ENCODE data around the gene NADK. TPM values are rescaled to one million over a fixed set of nuclear protein-coding genes. Genes with fewer than 3 reads are reported as not detected.

NADK gene, protein sequence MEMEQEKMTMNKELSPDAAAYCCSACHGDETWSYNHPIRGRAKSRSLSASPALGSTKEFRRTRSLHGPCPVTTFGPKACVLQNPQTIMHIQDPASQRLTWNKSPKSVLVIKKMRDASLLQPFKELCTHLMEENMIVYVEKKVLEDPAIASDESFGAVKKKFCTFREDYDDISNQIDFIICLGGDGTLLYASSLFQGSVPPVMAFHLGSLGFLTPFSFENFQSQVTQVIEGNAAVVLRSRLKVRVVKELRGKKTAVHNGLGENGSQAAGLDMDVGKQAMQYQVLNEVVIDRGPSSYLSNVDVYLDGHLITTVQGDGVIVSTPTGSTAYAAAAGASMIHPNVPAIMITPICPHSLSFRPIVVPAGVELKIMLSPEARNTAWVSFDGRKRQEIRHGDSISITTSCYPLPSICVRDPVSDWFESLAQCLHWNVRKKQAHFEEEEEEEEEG
- total RNA-seq = 10 to 100 TPM; 47.3 to 53.9 TPM
- polyA plus RNA-seq = 10 to 100 TPM; 18.3 to 25.4 (median 19.7) TPM
- 27.0 to 118 (median 43.2) reads per million in 6 experiments for total RNA-seq

DNA sequence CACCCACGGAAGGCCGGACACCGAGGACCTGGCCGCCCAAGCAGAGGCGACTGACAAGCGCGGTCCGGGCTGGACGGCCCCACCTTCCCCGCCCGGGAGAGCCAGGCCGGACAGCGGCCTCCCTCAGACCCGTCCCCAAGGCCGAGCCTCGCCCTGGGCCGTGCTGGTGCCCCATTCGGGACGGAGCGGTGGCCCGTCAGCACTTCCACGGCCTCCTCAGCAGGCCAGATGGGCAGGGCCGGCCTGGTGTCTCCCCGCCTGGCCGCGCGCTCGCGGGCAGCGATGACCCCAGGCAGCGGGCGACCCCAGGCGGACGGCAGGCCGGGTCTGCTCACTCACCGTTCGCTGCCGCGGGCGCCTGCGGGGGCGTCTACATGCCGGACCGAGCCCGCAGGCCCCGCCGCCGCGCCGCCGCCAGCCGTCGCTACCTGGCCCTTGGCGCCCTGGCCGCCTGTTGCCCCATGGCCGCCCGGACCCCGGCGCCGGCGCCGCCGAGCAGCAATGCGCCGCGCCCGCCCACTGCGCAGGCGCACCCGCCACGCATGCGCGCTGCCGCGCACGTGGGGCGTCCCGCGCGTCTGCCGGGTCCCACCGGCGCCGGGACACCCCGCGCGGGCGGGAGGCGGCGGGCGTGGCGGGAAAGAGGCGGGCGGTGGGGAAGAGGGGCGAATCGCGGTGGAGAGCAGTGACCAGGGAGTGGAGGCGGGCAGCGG, at the start of gene NADK:
Gene NADK (minus strand): TSS at position 521 of the 713 bp plus-strand sequence. CDS start 13,064 bp downstream, outside the sequence.
- POLR2A ChIA-PET = interaction anchor here (1.1 to 2.5 kb wide), 3 partner anchors 10 to 131 kb away, joined by 4 to 22 read pairs (median 4); no protein-coding TSS in a partner anchor
- Mint-ChIP-seq H3K4me1 (peaks cover 28 to 68% (median 63%) of the 10 kb centered on the region in 4 donors), H3K27me3 (no peaks in the 10 kb centered on the region), H3K4me3 (peak within 1 kb of the TSS; percentile 76 to 93 (median 88)), H3K36me3 (no peaks in the 10 kb centered on the region), H3K9me3 (no peaks in the 10 kb centered on the region), H3K27ac (peak within 1 kb of the TSS; percentile 87 to 98 (median 95))
- DNase-seq (peak; percentile 51 to 87 (median 79)), ATAC-seq (peak; percentile 59 to 63)

DNA sequence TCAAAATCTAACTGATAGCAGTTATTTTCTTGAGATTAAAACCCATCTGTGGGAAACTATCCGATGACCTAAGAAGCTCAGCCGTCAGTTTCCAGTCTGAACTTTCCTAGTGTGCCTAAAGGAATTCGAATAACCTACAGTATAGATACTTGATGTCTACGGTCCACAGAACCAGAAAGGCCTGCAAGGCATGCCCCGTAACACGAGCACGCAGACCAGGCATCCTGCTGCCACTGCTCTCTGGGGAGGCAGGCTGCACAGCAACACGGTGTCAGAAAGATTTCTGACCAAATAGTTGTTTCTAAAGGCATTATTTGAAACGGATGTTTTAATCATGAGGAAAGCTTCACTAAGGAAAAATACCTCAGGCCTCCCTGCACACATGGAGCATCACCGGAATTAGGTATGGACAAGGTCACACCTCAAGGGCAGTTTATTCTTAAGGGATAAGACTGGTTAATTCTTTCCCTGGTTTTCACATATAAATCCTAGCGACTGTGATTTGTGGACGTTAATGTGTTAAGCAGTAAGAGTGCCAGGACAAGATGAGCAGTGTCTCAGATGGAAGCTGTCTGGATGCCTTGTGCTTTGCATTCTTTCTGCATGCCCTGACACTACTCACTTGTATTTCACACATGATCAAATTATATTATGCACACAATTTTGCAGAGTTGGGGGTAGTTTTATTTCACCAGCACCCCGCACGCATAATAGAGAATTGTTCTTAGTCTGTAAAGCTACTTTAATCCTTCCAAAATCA, 49.0 kb upstream of the NADK start:
- peaks cover 5 to 33% (median 23%) of the 10 kb centered on the region in 4 donors for H3K4me1 Mint-ChIP-seq
- POLR2A ChIA-PET = interaction anchor here (0.5 to 0.6 kb wide), 2 partner anchors 31 to 317 kb away, joined by 4 read pairs; no protein-coding TSS in a partner anchor
- ATAC-seq (no peak), DNase-seq (no peak)
- H3K9me3 Mint-ChIP-seq = no peaks in the 10 kb centered on the region
- no peak overlapping the region for H3K4me3 Mint-ChIP-seq
- no peaks in the 10 kb centered on the region for H3K27me3 Mint-ChIP-seq
- peaks cover 0 to 59% (median 7%) of the 10 kb centered on the region in 3 donors for H3K36me3 Mint-ChIP-seq
- peak overlapping the region in 2 of 10 donors; percentile 4 to 38 for H3K27ac Mint-ChIP-seq

DNA sequence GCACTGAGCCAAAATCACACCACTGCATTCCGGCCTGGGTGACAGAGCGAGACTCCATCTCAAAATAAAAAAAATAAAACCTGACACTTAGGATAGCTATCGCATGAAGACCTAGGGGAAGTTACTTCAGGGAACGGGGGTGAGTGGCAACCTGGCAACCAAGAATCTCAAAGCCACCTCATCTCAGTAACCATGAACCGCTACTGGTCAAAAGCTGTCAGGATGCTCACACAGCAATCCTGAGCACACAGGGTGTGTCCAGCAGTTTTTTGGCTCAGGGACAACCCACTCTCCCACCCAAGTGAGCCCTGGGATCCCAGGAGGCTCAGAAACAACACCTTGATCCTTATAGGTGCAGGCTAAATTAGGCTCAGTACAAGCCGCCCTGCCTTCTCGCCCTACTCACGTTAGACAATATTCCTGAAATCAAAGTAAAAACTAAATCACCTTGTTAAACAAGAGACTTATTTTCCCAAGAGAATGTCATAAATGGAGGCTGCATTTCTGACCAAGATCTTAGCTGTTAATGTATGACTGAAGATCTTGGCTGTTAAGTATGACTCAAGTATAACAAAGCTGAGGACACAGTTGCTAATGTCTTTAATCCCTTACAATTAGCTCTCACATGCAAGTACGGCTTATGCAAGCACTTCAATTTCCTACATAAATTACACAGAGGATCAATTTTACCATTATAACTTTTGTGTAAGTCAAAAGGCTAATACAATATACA, 48.3 kb upstream of the NADK start:
- ATAC-seq (no peak), DNase-seq (no peak)
- no peak overlapping the region for H3K4me3 Mint-ChIP-seq
- H3K27ac Mint-ChIP-seq = peak overlapping the region in 8 of 10 donors; percentile 20 to 80 (median 54)
- no peaks in the 10 kb centered on the region for H3K9me3 Mint-ChIP-seq
- no peaks in the 10 kb centered on the region for H3K27me3 Mint-ChIP-seq
- POLR2A ChIA-PET = interaction anchor here (0.5 kb wide), 1 partner anchor 316 kb away, joined by 4 read pairs; no protein-coding TSS in a partner anchor
- peaks cover 3 to 31% (median 19%) of the 10 kb centered on the region in 4 donors for H3K4me1 Mint-ChIP-seq
- H3K36me3 Mint-ChIP-seq = peaks cover 0 to 57% (median 7%) of the 10 kb centered on the region in 3 donors

DNA sequence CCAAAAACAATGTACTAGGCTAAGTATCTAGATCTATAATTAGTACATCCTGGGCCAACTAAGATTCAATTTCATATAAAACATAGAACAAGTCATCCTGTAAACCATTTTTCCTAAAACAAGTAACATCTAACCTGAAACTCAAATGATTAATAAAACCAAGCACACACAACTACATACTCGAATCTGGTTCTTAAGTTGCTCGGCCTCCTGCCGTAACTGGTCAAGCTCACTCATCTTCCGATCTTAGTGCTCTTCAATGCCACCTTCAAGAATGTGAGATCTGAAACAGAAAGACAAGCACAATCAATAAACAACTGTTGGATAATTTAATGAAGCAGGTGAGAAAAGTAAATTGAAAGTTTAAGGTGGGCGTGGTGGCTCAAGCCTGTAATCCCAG, 46.9 kb upstream of the NADK start:
- DNase-seq (no peak), ATAC-seq (no peak)
- H3K27ac Mint-ChIP-seq = peak overlapping the region in 8 of 10 donors; percentile 2 to 79 (median 33)
- no peaks in the 10 kb centered on the region for H3K27me3 Mint-ChIP-seq
- no peaks in the 10 kb centered on the region for H3K9me3 Mint-ChIP-seq
- no peak overlapping the region for H3K4me3 Mint-ChIP-seq
- POLR2A ChIA-PET = no interaction called here
- peaks cover 0 to 56% (median 7%) of the 10 kb centered on the region in 3 donors for H3K36me3 Mint-ChIP-seq
- peaks cover 6 to 37% (median 18%) of the 10 kb centered on the region in 4 donors for H3K4me1 Mint-ChIP-seq

DNA sequence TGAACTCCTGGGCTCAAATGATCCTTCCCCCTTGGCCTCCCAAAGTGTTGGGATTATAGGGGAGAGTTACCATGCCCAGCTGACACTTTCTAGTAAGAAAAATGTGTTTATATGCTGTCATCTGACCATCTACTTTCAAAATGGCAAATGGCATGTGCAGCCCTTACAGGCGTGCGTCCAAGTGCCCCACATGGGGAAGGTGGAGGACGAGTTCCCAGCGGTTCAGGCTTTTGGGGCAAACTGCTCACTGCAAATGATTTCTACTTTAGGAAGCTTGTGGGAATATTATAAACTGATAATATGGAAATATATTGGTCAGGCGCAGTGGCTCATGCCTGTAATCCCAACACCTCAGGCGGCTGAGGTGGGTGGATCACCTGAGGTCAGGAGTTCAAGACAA, 41.5 kb upstream of the NADK start:
- Mint-ChIP-seq H3K4me1 (peaks cover 6 to 9% (median 9%) of the 10 kb centered on the region in 4 donors), H3K36me3 (peaks cover 5 to 61% (median 11%) of the 10 kb centered on the region in 3 donors), H3K4me3 (no peak overlapping the region), H3K9me3 (no peaks in the 10 kb centered on the region), H3K27ac (peak overlapping the region in 3 of 10 donors; percentile 11 to 36 (median 33)), H3K27me3 (no peaks in the 10 kb centered on the region)
- POLR2A ChIA-PET = interaction anchor here (0.7 kb wide), 1 partner anchor 154 kb away, joined by 5 read pairs; no protein-coding TSS in a partner anchor
- DNase-seq (no peak), ATAC-seq (no peak)

DNA sequence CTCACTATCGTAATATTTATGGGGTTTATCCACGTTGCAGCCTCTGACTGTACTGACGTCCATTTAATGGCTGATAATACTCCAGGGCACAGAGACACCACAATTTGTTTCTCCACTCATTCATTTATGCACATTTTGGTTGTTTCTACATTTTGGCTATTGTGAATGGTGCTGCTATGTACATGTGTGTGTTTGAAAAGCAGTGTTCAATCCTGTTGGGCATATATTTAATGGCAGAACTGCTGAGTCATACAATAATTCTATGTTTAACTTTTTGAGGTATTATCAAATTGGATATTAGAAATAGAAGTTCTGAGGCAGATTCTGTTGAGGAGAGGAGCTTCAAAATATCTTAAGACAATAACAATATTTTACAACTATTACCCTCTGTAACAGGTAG, 39.0 kb upstream of the NADK start:
- ATAC-seq = no peak
- peak overlapping the region in 2 of 10 donors; percentile 12 to 61 for H3K27ac Mint-ChIP-seq
- H3K36me3 Mint-ChIP-seq = peaks cover 5 to 64% (median 9%) of the 10 kb centered on the region in 3 donors

DNA sequence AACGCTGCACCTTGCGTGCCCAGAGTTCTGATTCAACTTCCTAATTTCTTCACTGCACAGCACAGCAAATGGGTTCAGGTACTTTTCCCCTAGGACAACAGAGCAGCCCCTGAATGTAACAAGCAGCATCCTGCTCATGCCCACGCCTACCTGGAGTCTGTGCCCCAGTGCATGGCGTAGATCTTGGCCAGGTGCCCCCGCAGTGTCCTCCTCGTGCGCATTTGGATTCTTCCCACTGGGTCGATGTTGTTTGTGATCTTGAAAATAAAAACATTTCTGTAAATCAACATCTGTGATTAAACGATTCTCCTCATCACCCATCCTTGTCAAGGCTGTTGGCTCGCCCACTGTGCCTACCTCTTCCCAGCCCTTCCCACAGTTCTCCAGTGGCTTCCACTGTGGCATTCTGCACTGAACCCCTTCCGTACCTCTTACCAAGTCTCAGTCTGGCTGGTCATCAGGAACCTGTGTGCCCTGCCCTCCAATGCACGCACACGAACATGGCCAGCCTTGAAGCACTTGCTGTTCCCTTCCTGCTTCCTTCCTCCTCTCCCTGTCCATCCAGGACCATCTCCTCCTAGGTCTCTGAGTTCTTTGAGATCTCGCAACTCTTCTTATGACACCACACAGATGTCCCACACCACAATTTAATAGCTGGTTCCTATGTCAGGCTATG, 37.5 kb upstream of the NADK start:
- H3K4me1 Mint-ChIP-seq = peaks cover 4 to 11% (median 6%) of the 10 kb centered on the region in 4 donors
- no peaks in the 10 kb centered on the region for H3K27me3 Mint-ChIP-seq
- POLR2A ChIA-PET = interaction anchor here (0.7 kb wide), 1 partner anchor 427 kb away, joined by 3 read pairs; no protein-coding TSS in a partner anchor
- ATAC-seq = no peak
- no peak for DNase-seq
- H3K4me3 Mint-ChIP-seq = no peak overlapping the region
- peak overlapping the region in 7 of 10 donors; percentile 11 to 88 (median 32) for H3K27ac Mint-ChIP-seq
- peaks cover 5 to 71% (median 9%) of the 10 kb centered on the region in 3 donors for H3K36me3 Mint-ChIP-seq
- no peaks in the 10 kb centered on the region for H3K9me3 Mint-ChIP-seq

More for the DNA sequence above, 39.0 kb upstream of the NADK start:
- Mint-ChIP-seq H3K9me3 (no peaks in the 10 kb centered on the region), H3K27me3 (no peaks in the 10 kb centered on the region), H3K4me3 (no peak overlapping the region), H3K4me1 (peaks cover 6 to 13% (median 9%) of the 10 kb centered on the region in 4 donors)
- POLR2A ChIA-PET = interaction anchor here (0.6 kb wide), 1 partner anchor 372 kb away, joined by 5 read pairs; no protein-coding TSS in a partner anchor
- no peak for DNase-seq

DNA sequence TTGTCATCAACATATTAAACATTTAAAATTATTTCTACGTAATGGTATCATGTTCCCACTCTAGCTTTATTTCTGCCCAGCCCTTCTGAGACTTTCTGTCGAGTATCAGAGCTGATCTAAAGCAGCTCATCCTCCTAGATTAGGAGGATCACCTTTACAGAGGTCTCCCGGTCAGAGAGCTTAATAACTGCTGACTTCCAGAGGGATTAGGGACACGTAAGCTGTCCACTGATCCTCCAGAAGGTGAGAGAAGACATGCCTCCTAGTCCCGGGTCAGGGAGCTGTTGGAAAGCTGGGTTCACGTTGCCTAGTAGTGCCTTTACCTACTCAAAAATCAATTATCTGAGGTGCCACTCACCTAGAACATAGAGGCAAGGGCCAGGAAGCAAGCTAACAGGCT, 31.2 kb upstream of the NADK start:
- POLR2A ChIA-PET = interaction anchor here (0.6 kb wide), 1 partner anchor 12 kb away, joined by 3 read pairs; no protein-coding TSS in a partner anchor

DNA sequence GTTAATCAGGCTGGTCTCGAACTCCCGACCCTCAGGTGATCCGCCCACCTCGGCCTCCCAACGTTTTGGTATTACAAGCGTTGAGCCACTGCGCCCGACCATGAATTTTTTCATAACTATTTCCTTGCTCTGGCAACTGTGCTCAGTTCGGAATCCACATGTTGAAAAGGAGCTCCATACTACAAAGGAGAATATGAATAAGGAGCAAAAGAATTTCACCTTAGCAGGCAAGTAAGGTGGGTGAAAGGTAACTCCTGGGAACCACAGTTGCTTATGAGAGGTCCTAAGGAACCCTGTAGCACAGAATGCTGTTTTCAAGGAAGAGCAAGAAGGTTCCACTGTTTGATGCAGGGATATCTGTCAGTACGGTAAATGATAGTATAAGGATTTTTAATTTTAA, 29.9 kb upstream of the NADK start:
- Mint-ChIP-seq H3K36me3 (peaks cover 0 to 76% (median 5%) of the 10 kb centered on the region in 3 donors), H3K4me3 (no peak overlapping the region), H3K4me1 (peaks cover 0 to 18% (median 4%) of the 10 kb centered on the region in 4 donors), H3K27me3 (no peaks in the 10 kb centered on the region), H3K9me3 (no peaks in the 10 kb centered on the region), H3K27ac (peak overlapping the region in 4 of 10 donors; percentile 3 to 68 (median 44))
- ATAC-seq (no peak), DNase-seq (no peak)
- POLR2A ChIA-PET = no interaction called here

More for the DNA sequence above, 31.2 kb upstream of the NADK start:
- H3K27me3 Mint-ChIP-seq = no peaks in the 10 kb centered on the region
- H3K9me3 Mint-ChIP-seq = no peaks in the 10 kb centered on the region
- H3K27ac Mint-ChIP-seq = peak overlapping the region in 3 of 10 donors; percentile 37 to 79 (median 56)
- H3K4me3 Mint-ChIP-seq = no peak overlapping the region
- H3K36me3 Mint-ChIP-seq = peaks cover 0 to 76% (median 2%) of the 10 kb centered on the region in 3 donors
- peaks cover 0 to 13% (median 3%) of the 10 kb centered on the region in 4 donors for H3K4me1 Mint-ChIP-seq
- no peak for ATAC-seq
- DNase-seq = no peak

DNA sequence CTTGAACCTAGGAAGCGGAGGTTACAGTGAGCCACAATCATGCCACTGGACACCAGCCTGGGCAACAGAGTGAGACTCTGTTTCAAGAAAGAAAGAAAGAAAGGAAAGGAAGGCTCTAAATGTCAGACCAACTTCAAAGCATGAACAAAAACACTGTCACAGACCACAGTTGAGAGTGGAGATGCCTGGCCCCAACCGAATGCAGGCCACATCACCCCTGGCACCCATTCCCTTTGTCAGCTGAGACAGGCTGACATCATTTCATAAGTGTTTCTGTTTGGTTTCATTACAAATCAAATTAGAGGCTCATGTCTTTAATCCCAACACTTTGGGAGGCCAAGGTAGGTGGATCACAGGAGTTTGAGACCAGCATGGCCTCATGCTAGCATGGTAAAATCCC, 28.6 kb upstream of the NADK start:
- POLR2A ChIA-PET = interaction anchor here (0.7 to 1.3 kb wide), 2 partner anchors 27 to 209 kb away, joined by 3 to 4 read pairs; no protein-coding TSS in a partner anchor
- Mint-ChIP-seq H3K4me3 (no peak overlapping the region), H3K9me3 (no peaks in the 10 kb centered on the region), H3K36me3 (peaks cover 4 to 75% (median 5%) of the 10 kb centered on the region in 3 donors), H3K4me1 (peaks cover 3 to 24% (median 12%) of the 10 kb centered on the region in 4 donors), H3K27me3 (no peaks in the 10 kb centered on the region), H3K27ac (peak overlapping the region in 3 of 10 donors; percentile 6 to 49 (median 9))
- ATAC-seq (no peak), DNase-seq (no peak)

All from naive thymus-derived CD8-positive, alpha-beta T cell (primary cell).